MCF 10A (cell line): ENCODE results near the gene RNF44. TPM values are rescaled to one million over a fixed set of nuclear protein-coding genes. Genes with fewer than 3 reads are reported as not detected.

Experiments
- BruUV-seq: library from RNA; stranded (reverse); fragments of 400-500 nt; replicated peaks from 2 replicates; lab custom pipeline; 2021; lab: Mats Ljungman, UMichigan
- CTCF ChIA-PET: fragments of 300-600 bp; sonication (Branson Sonifier 250); formaldehyde crosslinking; extraction: SDS; loops from one replicate; lab custom pipeline; 2021; ENCODE audit warnings: antibody characterized with exemption, inconsistent platforms; lab: Yijun Ruan, JAX
- POLR2A ChIA-PET: fragments of 300-600, 350-650 bp; sonication (Branson Sonifier 250); formaldehyde crosslinking; extraction: SDS; loops from one replicate; lab custom pipeline; 2020; ENCODE audit warnings: antibody characterized with exemption, inconsistent platforms; lab: Yijun Ruan, JAX
- DNase-seq: peaks from one replicate; pipeline ENCODE4 v3.0.0-alpha.2; 2018; ENCODE audit not compliant: unreplicated experiment
- H3K27ac Mint-ChIP-seq: one replicate; pipeline ENCODE4 v1.8.0; 2022; ENCODE audit warnings: mild to moderate bottlenecking, low read depth, mixed read lengths; ENCODE audit not compliant: unreplicated experiment
- H3K27me3 Mint-ChIP-seq: one replicate; pipeline ENCODE4 v1.8.0; 2022; ENCODE audit warnings: mixed read lengths; ENCODE audit not compliant: insufficient read depth, unreplicated experiment
- H3K36me3 Mint-ChIP-seq: one replicate; pipeline ENCODE4 v1.8.0; 2022; ENCODE audit warnings: mild to moderate bottlenecking, moderate library complexity, mixed read lengths; ENCODE audit not compliant: insufficient read depth, unreplicated experiment
- H3K4me1 Mint-ChIP-seq: one replicate; pipeline ENCODE4 v1.8.0; 2022; ENCODE audit warnings: mixed read lengths; ENCODE audit not compliant: insufficient read depth, unreplicated experiment
- H3K4me3 Mint-ChIP-seq: one replicate; pipeline ENCODE4 v1.8.0; 2022; ENCODE audit warnings: mild to moderate bottlenecking, moderate library complexity, mixed read lengths; ENCODE audit not compliant: unreplicated experiment
- H3K9me3 Mint-ChIP-seq: one replicate; pipeline ENCODE4 v1.8.0; 2022; ENCODE audit warnings: mixed read lengths; ENCODE audit not compliant: unreplicated experiment
- intact Hi-C: fragments of 100-400 bp; cut with micrococcal nuclease; formaldehyde crosslinking; loops from 2 replicates; pipeline ENCODE4 v1.14.1; 2022
- total RNA-seq: library from RNA; stranded (reverse); gene quantifications from 2 replicates; pipeline ENCODE4 v1.2.3, GENCODE V29; 2022
- TF ChIP-seq, protein P1 (sequence below): fragments of 200-600 bp; IDR thresholded peaks from one replicate; pipeline ENCODE4 v1.8.0; 2022; ENCODE audit warnings: antibody characterized with exemption, mild to moderate bottlenecking; ENCODE audit not compliant: unreplicated experiment

RNF44 gene
- total RNA-seq, 1 experiment from 2014 or later = 60.1 TPM

DNA sequence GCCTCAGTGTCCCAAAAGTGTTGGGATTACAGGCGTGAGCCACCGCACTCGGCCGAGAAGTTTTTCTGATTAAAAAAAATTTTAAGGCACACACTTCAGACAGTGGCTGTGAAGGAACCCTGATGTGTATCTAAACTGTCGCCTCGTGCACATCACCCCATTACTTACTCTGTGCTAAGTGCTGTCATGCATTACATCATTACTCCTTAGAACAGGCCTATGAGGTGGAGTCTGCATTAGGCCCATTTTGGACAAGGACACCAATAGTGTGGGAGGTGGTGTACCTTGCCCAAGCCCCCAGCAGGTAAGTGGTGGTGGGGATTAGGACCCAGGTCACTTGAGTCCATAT, 8.2 kb upstream of the RNF44 start:
- intact Hi-C loops = no loop called here
- no peak for DNase-seq
- H3K27ac Mint-ChIP-seq = no peak overlapping the region
- no TSS peak for BruUV-seq
- TF ChIP-seq, protein P1, sequence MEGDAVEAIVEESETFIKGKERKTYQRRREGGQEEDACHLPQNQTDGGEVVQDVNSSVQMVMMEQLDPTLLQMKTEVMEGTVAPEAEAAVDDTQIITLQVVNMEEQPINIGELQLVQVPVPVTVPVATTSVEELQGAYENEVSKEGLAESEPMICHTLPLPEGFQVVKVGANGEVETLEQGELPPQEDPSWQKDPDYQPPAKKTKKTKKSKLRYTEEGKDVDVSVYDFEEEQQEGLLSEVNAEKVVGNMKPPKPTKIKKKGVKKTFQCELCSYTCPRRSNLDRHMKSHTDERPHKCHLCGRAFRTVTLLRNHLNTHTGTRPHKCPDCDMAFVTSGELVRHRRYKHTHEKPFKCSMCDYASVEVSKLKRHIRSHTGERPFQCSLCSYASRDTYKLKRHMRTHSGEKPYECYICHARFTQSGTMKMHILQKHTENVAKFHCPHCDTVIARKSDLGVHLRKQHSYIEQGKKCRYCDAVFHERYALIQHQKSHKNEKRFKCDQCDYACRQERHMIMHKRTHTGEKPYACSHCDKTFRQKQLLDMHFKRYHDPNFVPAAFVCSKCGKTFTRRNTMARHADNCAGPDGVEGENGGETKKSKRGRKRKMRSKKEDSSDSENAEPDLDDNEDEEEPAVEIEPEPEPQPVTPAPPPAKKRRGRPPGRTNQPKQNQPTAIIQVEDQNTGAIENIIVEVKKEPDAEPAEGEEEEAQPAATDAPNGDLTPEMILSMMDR = no peak
- no peaks in the 10 kb centered on the region for H3K9me3 Mint-ChIP-seq
- peaks cover 26% of the 10 kb centered on the region for H3K4me1 Mint-ChIP-seq
- ChIA-PET POLR2A (interaction anchor here (3.6 to 4.2 kb wide), 2 partner anchors 11 to 128 kb away, joined by 42 to 73 read pairs; partner anchors contain the start of gene CLTB), CTCF (interaction anchor here (0.6 to 4.2 kb wide), 3 partner anchors 33 to 128 kb away, joined by 3 to 32 read pairs (median 19); partner anchors contain the start of gene CLTB)
- no peaks in the 10 kb centered on the region for H3K27me3 Mint-ChIP-seq
- peak overlapping the region; percentile 82 for H3K4me3 Mint-ChIP-seq
- peaks cover 6% of the 10 kb centered on the region for H3K36me3 Mint-ChIP-seq

DNA sequence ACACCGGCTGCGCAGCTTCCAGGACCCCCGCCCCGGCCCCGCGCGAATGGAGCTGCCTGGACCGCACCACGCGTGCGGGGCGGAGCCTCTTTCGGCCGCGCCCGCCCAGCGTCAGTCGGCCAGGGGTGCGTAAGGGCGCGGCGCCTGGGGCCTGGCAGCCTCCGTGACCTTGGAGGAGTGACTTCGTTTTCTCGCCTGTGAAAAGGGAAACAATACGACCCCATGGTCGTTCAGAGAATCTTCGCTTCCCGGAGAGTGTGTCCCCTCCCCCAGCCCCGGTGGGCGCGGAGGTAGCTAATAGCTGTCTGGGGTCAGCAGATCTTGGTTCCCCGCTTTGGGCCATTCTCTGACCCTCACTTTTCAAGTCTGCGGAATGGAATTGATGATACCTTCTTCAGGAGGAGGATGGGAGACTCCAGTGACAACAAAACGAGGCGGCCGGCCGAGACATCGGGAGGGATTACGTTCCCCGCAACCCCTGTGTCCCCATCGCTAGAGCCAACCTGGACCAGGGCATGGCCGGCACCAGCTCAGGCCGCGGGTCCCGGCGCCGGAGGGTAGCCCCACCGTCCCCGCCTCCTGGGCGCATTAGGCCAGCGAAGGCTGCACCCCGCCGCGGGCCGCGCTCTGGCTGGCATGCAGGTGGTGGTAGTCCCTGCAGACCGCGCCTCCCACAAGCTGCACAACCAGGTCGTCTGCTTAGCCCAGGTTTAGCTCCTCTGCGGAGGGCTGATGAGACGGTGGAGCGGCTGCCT, 6.4 kb upstream of the RNF44 start:
- Mint-ChIP-seq H3K27me3 (no peaks in the 10 kb centered on the region), H3K4me1 (peaks cover 30% of the 10 kb centered on the region), H3K36me3 (peaks cover 6% of the 10 kb centered on the region), H3K4me3 (peak overlapping the region; percentile 82), H3K9me3 (no peaks in the 10 kb centered on the region), H3K27ac (peak overlapping the region; percentile 50)
- ChIA-PET POLR2A (interaction anchor here (0.6 to 4.2 kb wide), 25 partner anchors 9 to 182 kb away, joined by 3 to 73 read pairs (median 5); partner anchors contain the start of genes CLTB, FAF2, HIGD2A and KIAA1191), CTCF (interaction anchor here (0.6 to 4.2 kb wide), 15 partner anchors 11 to 921 kb away, joined by 3 to 32 read pairs (median 4); partner anchors contain the start of genes CLTB and TSPAN17)
- DNase-seq = peak; percentile 75
- BruUV-seq = TSS peak; percentile 67
- intact Hi-C loops = loop anchor here (2.0 kb wide), 2 partner anchors 35 to 45 kb away; no protein-coding TSS in a partner anchor
- TF ChIP-seq, protein P1 = no peak

DNA sequence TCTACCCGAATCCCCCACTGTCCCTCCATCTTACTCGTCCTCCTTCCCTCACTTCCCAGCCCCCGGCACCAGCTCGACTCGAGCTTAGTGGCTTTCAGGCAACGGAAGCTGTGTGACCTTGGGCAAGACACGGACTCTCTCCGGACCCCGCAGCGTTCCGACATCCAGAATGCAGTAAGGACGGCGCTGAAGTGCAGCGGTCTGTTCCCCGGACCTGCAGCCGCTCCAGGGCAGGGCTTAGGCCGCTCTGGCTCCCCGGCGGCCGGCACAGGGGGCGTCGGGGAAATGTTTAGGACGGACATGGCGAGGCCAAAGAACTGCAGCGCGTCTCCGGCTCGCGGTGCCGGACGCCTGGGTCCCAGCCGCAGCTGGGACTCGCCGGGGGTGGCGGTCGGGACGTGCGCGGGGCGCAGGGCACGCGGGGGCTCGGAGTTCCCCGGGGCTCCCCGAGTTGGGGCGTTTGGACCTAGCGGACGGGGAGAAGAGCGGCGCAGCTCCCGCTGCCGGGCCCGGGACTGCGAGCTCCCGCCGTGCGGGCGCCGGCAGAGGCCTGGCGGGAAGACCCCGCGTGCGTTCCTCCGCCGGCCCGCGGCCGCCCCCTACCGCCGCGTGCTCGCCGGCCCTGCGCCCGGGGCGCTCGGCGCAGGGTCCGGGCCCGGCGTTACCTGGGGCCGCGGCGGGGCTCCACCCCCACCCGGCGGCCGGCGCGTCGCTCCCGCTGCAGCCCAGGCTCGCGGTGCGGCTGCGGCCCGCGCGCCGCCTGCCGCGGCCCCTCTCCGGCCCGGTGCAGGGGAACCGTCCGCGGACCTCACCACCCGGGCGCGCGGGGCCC, 5.6 kb upstream of the RNF44 start:
- no TSS peak for BruUV-seq
- peaks cover 10% of the 10 kb centered on the region for H3K36me3 Mint-ChIP-seq
- peaks cover 36% of the 10 kb centered on the region for H3K4me1 Mint-ChIP-seq
- H3K4me3 Mint-ChIP-seq = peak overlapping the region; percentile 89
- DNase-seq = peak; percentile 52
- ChIA-PET CTCF (interaction anchor here (0.6 to 4.2 kb wide), 23 partner anchors 10 to 571 kb away, joined by 3 to 32 read pairs (median 3); partner anchors contain the start of genes CLTB, FAF2 and TSPAN17), POLR2A (interaction anchor here (0.6 to 4.2 kb wide), 27 partner anchors 8 to 181 kb away, joined by 3 to 73 read pairs (median 5); partner anchors contain the start of genes CLTB, FAF2, HIGD2A and KIAA1191)
- TF ChIP-seq, protein P1 = peak; percentile 24
- H3K27me3 Mint-ChIP-seq = no peaks in the 10 kb centered on the region
- H3K27ac Mint-ChIP-seq = peak overlapping the region; percentile 84
- H3K9me3 Mint-ChIP-seq = no peaks in the 10 kb centered on the region
- intact Hi-C loops = loop anchor here (2.0 kb wide), 2 partner anchors 36 to 44 kb away; no protein-coding TSS in a partner anchor
